NCI-H1417 (cell line): ENCODE measurements around the gene BAZ1B.
"Not testable (repeated sequence)": the region's sequence is repeated elsewhere in the genome, so short reads cannot be mapped to it uniquely, and the experiment has no call there.

Source experiments
- DNase-seq, 3 experiments: peaks; one replicate each; lab custom pipeline; 2025; lab: John Stamatoyannopoulos, UW

BAZ1B gene

DNA sequence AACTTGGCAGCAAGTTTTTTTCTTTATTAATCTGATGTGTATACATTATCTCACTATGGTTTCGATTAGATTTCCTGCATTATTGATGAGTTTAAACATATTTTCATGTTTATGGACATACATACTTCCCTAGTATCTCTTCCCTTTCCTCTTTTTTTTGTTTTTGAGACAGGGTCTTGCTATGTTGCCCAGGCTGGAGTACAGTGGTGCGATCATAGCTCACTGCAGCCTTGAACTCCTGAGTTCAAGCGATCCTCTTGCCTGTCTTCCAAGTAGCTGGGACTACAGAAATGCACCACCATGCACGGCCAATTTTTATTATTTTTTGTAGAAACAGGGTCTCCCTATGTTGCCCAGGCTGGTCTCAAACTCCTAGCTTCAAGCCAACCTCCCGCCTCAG, 18.9 kb downstream of the BAZ1B start:
- no peak for DNase-seq

- DNase-seq, result no peak
Measured at GRCh38 chr7:73496626-73497025, 25.5 kb downstream of the BAZ1B start.

GRCh38 chr7:73495507-73495906, 26.6 kb downstream of the BAZ1B start:
- not testable (repeated sequence) for DNase-seq

- no peak for DNase-seq
Measured at GRCh38 chr7:73489976-73490375, 32.1 kb downstream of the BAZ1B start.

- no peak for DNase-seq
Measured at GRCh38 chr7:73487486-73487885, 34.6 kb downstream of the BAZ1B start.

- DNase-seq, result no peak
Measured at GRCh38 chr7:73483171-73483570, 38.9 kb downstream of the BAZ1B start.

GRCh38 chr7:73482746-73483145, 39.3 kb downstream of the BAZ1B start:
- no peak for DNase-seq

GRCh38 chr7:73481521-73481920, 40.6 kb downstream of the BAZ1B start:
- not testable (repeated sequence) for DNase-seq

DNA sequence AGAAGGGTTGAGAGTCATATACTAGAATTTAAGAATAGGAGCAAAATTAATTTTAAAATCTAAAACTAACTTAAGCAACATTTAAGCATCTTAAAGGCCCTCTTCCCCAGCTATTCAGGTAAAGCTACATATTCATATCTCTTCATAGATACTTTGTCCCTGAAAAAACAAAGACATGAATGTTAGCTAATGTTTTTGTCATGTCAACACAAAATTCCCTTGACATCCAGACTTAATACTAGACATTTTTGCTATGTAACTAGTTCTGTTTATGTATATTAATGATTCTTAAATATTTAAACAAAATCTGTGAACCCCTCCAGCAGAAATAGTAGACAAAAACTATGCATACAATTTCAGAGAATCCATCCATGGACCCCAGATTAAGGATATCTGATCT, 43.5 kb downstream of the BAZ1B start:
- DNase-seq, result no peak

- DNase-seq, result no peak
Measured at GRCh38 chr7:73477376-73477775, 44.7 kb downstream of the BAZ1B start.

DNA sequence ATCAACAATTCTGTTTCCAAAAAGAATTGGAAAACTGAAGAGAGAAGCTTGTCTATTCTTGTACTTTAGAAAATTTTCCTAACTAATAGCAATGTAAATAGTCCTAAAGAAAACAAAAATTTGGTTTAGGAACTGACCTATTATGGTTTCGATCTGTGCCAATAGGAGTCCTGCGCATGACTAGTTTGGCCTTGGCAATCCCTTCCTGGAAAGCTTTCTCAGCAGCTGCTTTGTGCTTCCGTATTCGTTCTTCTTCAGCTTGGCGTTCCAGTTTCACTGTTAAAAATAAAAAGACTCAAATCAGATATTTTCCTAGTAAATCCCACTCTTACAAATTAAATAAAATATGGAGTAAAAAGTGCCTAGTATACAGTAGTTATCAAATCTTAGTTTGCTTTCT, 51.9 kb downstream of the BAZ1B start:
- DNase-seq, result no peak

DNA sequence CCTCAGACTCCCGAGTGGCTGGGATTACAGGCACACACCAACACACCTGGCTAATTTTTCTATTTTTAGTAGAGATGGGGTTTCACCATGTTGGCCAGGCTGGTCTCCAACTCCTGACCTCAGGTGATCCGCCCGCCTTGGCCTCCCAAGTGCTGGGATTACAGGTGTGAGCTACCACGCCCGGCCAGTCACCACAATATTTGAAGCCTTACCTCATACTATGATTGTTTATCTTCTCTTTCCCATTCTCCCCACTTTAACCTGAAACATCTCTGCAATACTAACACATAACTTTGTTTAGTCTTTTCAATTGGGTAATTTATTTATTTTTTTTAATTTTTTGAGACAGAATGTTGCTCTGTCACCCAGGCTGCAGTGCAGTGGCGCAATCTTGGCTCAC, 55.0 kb downstream of the BAZ1B start:
- DNase-seq, result not testable (repeated sequence)

- DNase-seq, result no peak
Measured at GRCh38 chr7:73466112-73466511, 56.0 kb downstream of the BAZ1B start.

DNA sequence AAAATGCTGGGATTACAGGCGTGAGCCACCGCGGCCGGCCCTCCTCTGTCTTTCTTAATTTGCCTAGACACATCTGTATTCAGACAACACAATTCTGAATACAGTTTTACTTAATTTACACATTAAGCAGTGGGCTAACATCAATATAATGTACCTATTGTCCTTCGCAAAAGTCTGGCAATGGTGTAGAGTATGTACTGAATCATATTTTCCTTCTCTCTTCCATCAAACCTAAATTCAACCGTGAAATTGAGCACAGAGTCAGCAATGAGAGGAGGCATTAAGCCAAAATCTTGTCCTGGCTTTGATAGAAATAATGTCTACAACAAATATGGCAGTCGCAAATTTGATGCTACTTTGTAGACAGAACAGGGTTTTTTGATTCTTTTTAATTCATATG, 58.1 kb downstream of the BAZ1B start:
- no peak for DNase-seq

DNA sequence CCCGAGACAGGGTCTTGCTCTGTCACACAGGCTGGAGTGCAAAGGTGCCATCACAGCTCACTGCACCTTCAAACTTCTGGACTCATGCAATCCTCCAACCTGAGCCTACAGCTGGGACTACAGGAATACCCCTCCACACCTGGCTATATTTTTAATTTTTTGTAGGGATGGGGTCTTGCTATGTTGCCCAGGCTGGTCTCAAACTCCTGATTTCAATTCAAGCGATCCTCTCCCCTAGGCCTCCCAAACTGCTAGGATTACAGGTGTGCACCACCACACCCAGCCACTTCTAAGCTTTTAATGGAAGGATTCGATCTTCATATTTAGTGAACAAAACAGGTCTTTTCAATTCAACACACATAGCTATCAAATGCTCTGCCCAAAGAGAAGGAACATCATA, 58.8 kb downstream of the BAZ1B start:
- DNase-seq, result no peak

GRCh38 chr7:73461782-73462285, 60.3 kb downstream of the BAZ1B start:
- no peak for DNase-seq

DNA sequence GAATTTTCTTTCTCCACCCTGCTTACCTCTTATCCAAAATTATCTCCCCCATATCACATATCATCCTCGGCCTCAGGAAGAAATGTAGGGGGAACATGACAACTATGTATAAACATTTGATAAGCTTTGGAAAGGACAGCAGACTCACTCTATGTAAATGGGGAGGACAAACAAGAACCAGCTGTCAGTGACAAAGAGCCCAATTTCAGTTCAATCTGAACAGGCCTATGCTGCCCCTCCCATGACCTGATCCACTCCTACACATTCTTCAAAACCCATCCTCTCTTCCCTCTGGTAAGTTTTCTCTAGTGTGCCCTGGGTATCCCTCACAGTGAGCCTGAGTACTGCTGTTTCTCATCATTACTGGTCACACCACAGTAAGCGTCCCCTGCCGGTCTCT, 67.7 kb downstream of the BAZ1B start:
- DNase-seq, result no peak

- no peak for DNase-seq
Measured at GRCh38 chr7:73452999-73453635, 69.0 kb downstream of the BAZ1B start.

DNA sequence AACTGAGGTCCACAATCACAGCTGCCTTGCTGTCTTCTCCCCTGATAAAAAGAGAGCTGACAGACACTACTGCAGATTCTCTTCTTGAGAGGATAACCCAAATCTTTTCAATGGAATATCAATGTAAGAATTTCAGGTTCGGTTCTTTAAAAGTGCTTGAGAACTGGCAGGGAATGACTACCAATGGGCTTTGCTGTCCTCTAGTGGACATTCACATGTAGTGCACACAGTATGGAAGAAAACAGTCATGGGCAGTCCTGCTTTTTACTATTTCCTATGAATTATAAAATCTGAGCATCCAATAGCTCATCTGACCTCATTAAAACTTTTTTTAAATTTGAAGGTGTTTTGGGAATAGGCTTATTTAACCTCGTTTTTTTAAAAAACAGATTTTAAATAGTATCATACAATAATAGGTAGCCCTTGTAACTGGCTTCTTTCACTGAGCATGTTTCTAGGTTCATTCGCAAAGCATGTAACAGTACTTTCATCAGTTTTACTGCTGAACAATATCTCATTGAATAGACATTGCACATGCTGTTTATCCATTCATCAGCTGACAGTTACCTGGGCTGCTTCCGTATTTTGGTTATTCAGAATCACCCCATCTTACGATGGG, 70.2 kb downstream of the BAZ1B start:
- peak; percentile 39 to 80 (median 65) for DNase-seq

GRCh38 chr7:73449422-73449821, 72.7 kb downstream of the BAZ1B start:
- DNase-seq, result peak; percentile 69 to 96 (median 78)

- DNase-seq, result no peak
Measured at GRCh38 chr7:73448609-73449008, 73.5 kb downstream of the BAZ1B start.

DNA sequence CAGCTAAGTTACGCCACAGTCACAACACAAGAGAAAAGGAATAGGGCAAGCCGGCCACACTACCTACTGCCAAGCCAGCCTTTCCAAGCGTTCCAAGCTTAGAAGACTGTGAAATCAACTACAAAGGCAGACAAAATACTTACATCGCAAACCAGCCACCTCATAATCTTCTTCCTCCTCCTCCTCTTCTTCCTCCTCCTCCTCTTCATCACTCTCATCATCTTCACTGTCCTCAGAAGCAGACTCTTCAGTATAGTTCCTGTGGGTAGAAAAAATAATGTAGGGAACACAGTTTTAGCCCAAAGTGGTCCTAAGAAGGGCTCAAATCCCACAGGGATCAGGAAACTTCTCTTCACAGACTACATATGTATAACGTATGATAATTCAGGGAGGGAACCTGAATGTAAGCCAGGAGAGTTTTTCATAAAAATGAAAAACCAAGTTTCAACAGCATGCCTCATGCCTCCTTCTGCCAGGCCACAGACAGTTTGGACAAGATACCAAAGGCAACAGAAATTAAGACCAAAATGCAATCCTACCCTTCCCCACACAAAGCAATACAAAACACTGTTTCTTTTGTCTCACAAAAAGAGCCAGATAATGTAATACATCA, 74.9 kb downstream of the BAZ1B start:
- DNase-seq, result no peak

GRCh38 chr7:73446682-73447081, 75.4 kb downstream of the BAZ1B start:
- DNase-seq, result peak in 2 of 3 experiments; percentile 14 to 23
